Measurements from ENCODE around the gene RGP1.

The RGP1 gene

GRCh38 chr9:35760651-35761050, 11.6 kb downstream of the RGP1 start:
- Mint-ChIP-seq H3K4me3 (no peak overlapping the region), H3K27ac (no peak overlapping the region), H3K4me1 (peaks cover 39% of the 10 kb centered on the region), H3K27me3 (ENCODE audit: low read depth, poor library complexity) (peaks cover 7% of the 10 kb centered on the region), H3K9me3 (no peaks in the 10 kb centered on the region), H3K36me3 (ENCODE audit: low read depth) (peaks cover 14% of the 10 kb centered on the region)
- no peak for DNase-seq
- no peak for TF ChIP-seq CTCF (IDR thresholded peaks at IDR 0.05)

- H3K27ac Mint-ChIP-seq, result no peak overlapping the region
- DNase-seq, result no peak
- TF ChIP-seq CTCF (IDR thresholded peaks at IDR 0.05), result no peak
- H3K4me3 Mint-ChIP-seq, result no peak overlapping the region
- peaks cover 9% of the 10 kb centered on the region for H3K36me3 Mint-ChIP-seq (ENCODE audit: low read depth)
- H3K4me1 Mint-ChIP-seq, result peaks cover 27% of the 10 kb centered on the region
- H3K27me3 Mint-ChIP-seq (ENCODE audit: low read depth, poor library complexity), result peaks cover 7% of the 10 kb centered on the region
- no peaks in the 10 kb centered on the region for H3K9me3 Mint-ChIP-seq
Measured at GRCh38 chr9:35763181-35763580, 14.1 kb downstream of the RGP1 start.

GRCh38 chr9:35763803-35764202, 14.7 kb downstream of the RGP1 start:
- Mint-ChIP-seq H3K27ac (no peak overlapping the region), H3K4me3 (no peak overlapping the region), H3K36me3 (ENCODE audit: low read depth) (peaks cover 9% of the 10 kb centered on the region), H3K27me3 (ENCODE audit: low read depth, poor library complexity) (peaks cover 7% of the 10 kb centered on the region), H3K9me3 (no peaks in the 10 kb centered on the region), H3K4me1 (peaks cover 21% of the 10 kb centered on the region)
- no peak for TF ChIP-seq CTCF (IDR thresholded peaks at IDR 0.05)
- DNase-seq, result no peak

- Mint-ChIP-seq H3K36me3 (ENCODE audit: low read depth) (peaks cover 9% of the 10 kb centered on the region), H3K4me3 (no peak overlapping the region), H3K9me3 (no peaks in the 10 kb centered on the region), H3K27me3 (ENCODE audit: low read depth, poor library complexity) (peaks cover 4% of the 10 kb centered on the region), H3K4me1 (no peaks in the 10 kb centered on the region), H3K27ac (no peak overlapping the region)
- no peak for DNase-seq
- TF ChIP-seq CTCF (IDR thresholded peaks at IDR 0.05), result no peak
Measured at GRCh38 chr9:35766997-35767396, 17.9 kb downstream of the RGP1 start.

GRCh38 chr9:35767458-35767857, 18.4 kb downstream of the RGP1 start:
- no peak for DNase-seq
- TF ChIP-seq CTCF (IDR thresholded peaks at IDR 0.05), result no peak
- Mint-ChIP-seq H3K27ac (no peak overlapping the region), H3K27me3 (ENCODE audit: low read depth, poor library complexity) (peaks cover 4% of the 10 kb centered on the region), H3K4me1 (no peaks in the 10 kb centered on the region), H3K9me3 (no peaks in the 10 kb centered on the region), H3K4me3 (no peak overlapping the region), H3K36me3 (ENCODE audit: low read depth) (peaks cover 9% of the 10 kb centered on the region)

GRCh38 chr9:35769763-35770162, 20.7 kb downstream of the RGP1 start:
- Mint-ChIP-seq H3K9me3 (no peaks in the 10 kb centered on the region), H3K27me3 (ENCODE audit: low read depth, poor library complexity) (no peaks in the 10 kb centered on the region), H3K4me3 (no peak overlapping the region), H3K36me3 (ENCODE audit: low read depth) (no peaks in the 10 kb centered on the region), H3K4me1 (peaks cover 7% of the 10 kb centered on the region), H3K27ac (no peak overlapping the region)
- DNase-seq, result no peak
- no peak for TF ChIP-seq CTCF (IDR thresholded peaks at IDR 0.05)

All from nephron progenitor cell (in vitro differentiated cells).